Ovary (tissue), 3 donors: ENCODE measurements around the gene MYOZ3.

Experiments
- POLR2A ChIP-seq: fragments of 450-650 bp; IDR thresholded peaks from one replicate; pipeline ENCODE4 v1.6.1; 2017; ENCODE audit warnings: antibody characterized with exemption, mild to moderate bottlenecking, moderate library complexity
- TF ChIP-seq, protein P1 (sequence below), 3 donors: fragments of 450-650 bp in 2 of 3; fragments of 200-600 bp in 1 of 3; IDR thresholded peaks; one replicate each; pipeline versions ENCODE4 v1.5.1 to v1.8.0; 2016 to 2022; ENCODE audit warnings: antibody characterized with exemption in 3 of 3, mild to moderate bottlenecking in 1 of 3
- donor health status: DM: no; HTN: no; CAD: no.

DNA sequence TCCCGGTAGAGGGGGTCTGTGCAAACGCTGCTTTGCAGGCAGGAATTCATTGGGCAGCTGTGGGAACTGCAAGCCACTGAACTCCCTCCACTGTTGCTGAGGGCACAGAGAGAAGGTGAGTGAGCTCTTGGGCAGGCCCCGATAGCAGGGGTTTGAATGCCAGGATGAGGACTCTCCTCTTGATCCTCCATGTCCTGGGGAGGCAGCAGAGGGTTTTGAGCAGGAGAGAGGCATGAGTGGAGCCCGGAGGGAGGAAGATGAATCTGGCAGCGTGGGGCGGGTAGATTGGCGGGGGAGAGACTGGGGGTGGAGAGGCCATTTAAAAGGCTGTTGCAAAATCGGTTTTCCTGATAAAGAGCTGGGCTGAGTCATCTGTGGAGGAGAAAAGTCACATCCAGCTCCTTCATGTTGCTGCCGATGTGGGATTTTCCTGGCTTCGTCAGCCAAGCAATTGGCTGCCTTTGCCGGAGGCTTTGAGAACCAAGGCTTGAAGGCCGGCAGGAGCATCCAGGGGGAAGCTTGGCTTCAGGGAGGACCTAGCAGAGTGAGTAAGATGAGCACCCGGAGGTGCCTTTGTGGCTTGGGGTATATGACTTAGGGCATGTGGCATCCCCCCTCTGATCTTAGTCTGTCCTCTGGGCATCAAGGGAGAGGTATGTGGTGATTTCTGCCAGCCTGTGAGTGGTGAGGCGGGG lies 20.6 kb upstream of the MYOZ3 start, which contains the start of gene SYNPO:
- TF ChIP-seq, protein P1, sequence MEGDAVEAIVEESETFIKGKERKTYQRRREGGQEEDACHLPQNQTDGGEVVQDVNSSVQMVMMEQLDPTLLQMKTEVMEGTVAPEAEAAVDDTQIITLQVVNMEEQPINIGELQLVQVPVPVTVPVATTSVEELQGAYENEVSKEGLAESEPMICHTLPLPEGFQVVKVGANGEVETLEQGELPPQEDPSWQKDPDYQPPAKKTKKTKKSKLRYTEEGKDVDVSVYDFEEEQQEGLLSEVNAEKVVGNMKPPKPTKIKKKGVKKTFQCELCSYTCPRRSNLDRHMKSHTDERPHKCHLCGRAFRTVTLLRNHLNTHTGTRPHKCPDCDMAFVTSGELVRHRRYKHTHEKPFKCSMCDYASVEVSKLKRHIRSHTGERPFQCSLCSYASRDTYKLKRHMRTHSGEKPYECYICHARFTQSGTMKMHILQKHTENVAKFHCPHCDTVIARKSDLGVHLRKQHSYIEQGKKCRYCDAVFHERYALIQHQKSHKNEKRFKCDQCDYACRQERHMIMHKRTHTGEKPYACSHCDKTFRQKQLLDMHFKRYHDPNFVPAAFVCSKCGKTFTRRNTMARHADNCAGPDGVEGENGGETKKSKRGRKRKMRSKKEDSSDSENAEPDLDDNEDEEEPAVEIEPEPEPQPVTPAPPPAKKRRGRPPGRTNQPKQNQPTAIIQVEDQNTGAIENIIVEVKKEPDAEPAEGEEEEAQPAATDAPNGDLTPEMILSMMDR (IDR thresholded peaks at IDR 0.05) = no peak
- peak; percentile 15 for TF ChIP-seq POLR2A
